GM12878 (cell line): ENCODE measurements around the gene FAM76B. TPM values are rescaled to one million over a fixed set of nuclear protein-coding genes. Genes with fewer than 3 reads are reported as not detected.

ENCODE experiments used
- ATAC-seq: fragments of 200-7000 bp; cut with Tn5 transposase; 3 replicates; pipeline ENCODE4 v1.9.1; 2020; ENCODE audit warnings: mild to moderate bottlenecking, moderate library complexity
- BruUV-seq: library from RNA; stranded (reverse); fragments of 400-500 nt; replicated peaks from 2 replicates; lab custom pipeline; 2021; lab: Mats Ljungman, UMichigan
- CTCF ChIA-PET: fragments of 300-600 bp; sonication (Branson Sonifier 250); formaldehyde crosslinking; extraction: SDS; loops from one replicate; lab custom pipeline; 2021; ENCODE audit warnings: inconsistent platforms; lab: Yijun Ruan, JAX
- POLR2A ChIA-PET: fragments of 350-600 bp; formaldehyde crosslinking; extraction: SDS; loops from one replicate; lab custom pipeline; 2021; ENCODE audit warnings: inconsistent platforms; lab: Charles Lee
- RAD21 ChIA-PET: fragments of 300-600 bp; sonication (Branson Sonifier 250); formaldehyde crosslinking; loops from one replicate; lab custom pipeline; 2023; ENCODE audit warnings: antibody characterized with exemption; ENCODE audit not compliant: unreplicated experiment; lab: Charles Lee
- SMC1A ChIA-PET: fragments of 300-600 bp; sonication (Branson Sonifier 250); formaldehyde crosslinking; loops from one replicate; lab custom pipeline; 2023; ENCODE audit not compliant: unreplicated experiment, uncharacterized antibody; lab: Charles Lee
- DNase-seq: peaks from one replicate; pipeline ENCODE4 v3.0.0-alpha.2; 2011; ENCODE audit warnings: low read depth, low spot score
- FAIRE-seq: peaks from 3 replicates; lab custom pipeline; 2011; peaks lifted over from hg19 to GRCh38; lab: Jason Lieb, UNC
- H2AFZ ChIP-seq: 2 replicates; pipeline ENCODE4 v1.6.0; 2011; ENCODE audit warnings: low read depth, low read length, control low read depth; ENCODE audit not compliant: control insufficient read depth
- H3K27ac ChIP-seq: 2 replicates; pipeline ENCODE4 v1.5.1; 2011; ENCODE audit warnings: control low read depth; ENCODE audit not compliant: control insufficient read depth, insufficient read depth
- H3K27me3 ChIP-seq, 2 experiments: replicated peaks in 1 of 2; 2 replicates each; pipeline versions ENCODE4 v1.6.0 to v1.6.1; 2011; ENCODE audit warnings: low read length in 1 of 2; ENCODE audit not compliant: control insufficient read depth in 2 of 2, insufficient read depth in 2 of 2
- H3K36me3 ChIP-seq, 2 experiments: 2 replicates each; pipeline ENCODE4 v1.5.1; 2011; ENCODE audit warnings: low read length in 1 of 2; ENCODE audit not compliant: control insufficient read depth in 2 of 2, insufficient read depth in 2 of 2
- H3K4me1 ChIP-seq: 2 replicates; pipeline ENCODE4 v1.6.1; 2011; ENCODE audit warnings: mild to moderate bottlenecking, low read length, moderate library complexity, mixed read lengths; ENCODE audit not compliant: control insufficient read depth, insufficient read depth
- H3K4me2 ChIP-seq: 2 replicates; pipeline ENCODE4 v1.6.0; 2011; ENCODE audit warnings: control low read depth; ENCODE audit not compliant: control insufficient read depth, insufficient read depth
- H3K4me3 ChIP-seq: fragments of 200-600 bp; sonication (generic); 2 replicates; pipeline ENCODE4 v1.5.1; 2016
- H3K79me2 ChIP-seq: 2 replicates; pipeline ENCODE4 v1.6.0; 2011; ENCODE audit warnings: low read length; ENCODE audit not compliant: control insufficient read depth, insufficient read depth
- H3K9ac ChIP-seq: 2 replicates; pipeline ENCODE4 v1.8.0; 2011; ENCODE audit warnings: low read length, control low read depth, mixed read lengths; ENCODE audit not compliant: control insufficient read depth, insufficient read depth
- H3K9me3 ChIP-seq: replicated peaks from 3 replicates; pipeline ENCODE4 v1.5.1; 2011; ENCODE audit warnings: mild to moderate bottlenecking, low read length; ENCODE audit not compliant: control insufficient read depth, insufficient read depth
- H4K20me1 ChIP-seq: 2 replicates; pipeline ENCODE4 v1.6.0; 2011; ENCODE audit not compliant: control insufficient read depth, insufficient read depth
- BACH1 ChIP-seq: fragments of 450-650 bp; IDR thresholded peaks from 2 replicates; pipeline ENCODE4 v1.6.1; 2017; ENCODE audit warnings: mild to moderate bottlenecking, borderline replicate concordance
- BRCA1 ChIP-seq: IDR thresholded peaks from 2 replicates; pipeline ENCODE4 v1.6.1; 2011; ENCODE audit warnings: low read depth, low read length, improper control_type of control experiment
- EED ChIP-seq: sonication (generic); IDR thresholded peaks from 2 replicates; pipeline ENCODE4 v1.6.1; 2016; ENCODE audit warnings: antibody characterized with exemption, low read depth
- FOS ChIP-seq: IDR thresholded peaks from 3 replicates; pipeline ENCODE4 v1.6.1; 2011; ENCODE audit warnings: borderline replicate concordance; ENCODE audit not compliant: insufficient read length; ENCODE audit errors: extremely low read depth
- HCFC1 ChIP-seq: fragments of 150-350 bp; IDR thresholded peaks from 2 replicates; pipeline ENCODE4 v1.6.1; 2014; ENCODE audit warnings: low read length
- JUND ChIP-seq: IDR thresholded peaks from 2 replicates; pipeline ENCODE4 v1.6.1; 2012; ENCODE audit warnings: low read depth, mild to moderate bottlenecking, low read length, improper control_type of control experiment, moderate library complexity
- NRF1 ChIP-seq: conservative IDR thresholded peaks from 2 replicates; pipeline ENCODE4 v1.6.1; 2011; ENCODE audit warnings: mild to moderate bottlenecking, low read depth, low read length, improper control_type of control experiment
- PML ChIP-seq: IDR thresholded peaks from 2 replicates; pipeline ENCODE4 v1.6.1; 2012; ENCODE audit warnings: low read length, inconsistent platforms
- POLR2A ChIP-seq: IDR thresholded peaks from 2 replicates; pipeline ENCODE4 v1.6.1; 2011; ENCODE audit warnings: low read depth, mild to moderate bottlenecking, low read length
- RBBP5 ChIP-seq: fragments of 200-600 bp; sonication (generic); conservative IDR thresholded peaks from 2 replicates; pipeline ENCODE4 v1.6.1; 2016
- SREBF1 ChIP-seq: IDR thresholded peaks from 2 replicates; pipeline ENCODE4 v1.6.1; 2012; ENCODE audit warnings: mild to moderate bottlenecking, low read length
- STAT3 ChIP-seq: IDR thresholded peaks from 2 replicates; pipeline ENCODE4 v1.6.1; 2011; ENCODE audit warnings: low read depth, low read length, improper control_type of control experiment
- TAF1 ChIP-seq: IDR thresholded peaks from 2 replicates; pipeline ENCODE4 v1.6.1; 2011; ENCODE audit warnings: mild to moderate bottlenecking, low read depth, low read length, borderline replicate concordance
- TBL1XR1 ChIP-seq: IDR thresholded peaks from 2 replicates; pipeline ENCODE4 v1.6.1; 2012; ENCODE audit warnings: low read depth, low read length, improper control_type of control experiment
- TCF7 ChIP-seq: IDR thresholded peaks from 2 replicates; pipeline ENCODE4 v1.6.1; 2014; ENCODE audit warnings: antibody characterized with exemption, borderline replicate concordance
- ZNF384 ChIP-seq: IDR thresholded peaks from 2 replicates; pipeline ENCODE4 v1.6.1; 2012; ENCODE audit warnings: low read depth, mild to moderate bottlenecking, low read length, improper control_type of control experiment, borderline replicate concordance
- ZSCAN29 ChIP-seq: fragments of 450-650 bp; IDR thresholded peaks from 2 replicates; pipeline ENCODE4 v1.6.1; 2017; ENCODE audit warnings: mild to moderate bottlenecking, moderate library complexity
- WGBS: methylation state at CpG from one replicate; pipeline ENCODE4 v1.1.6; 2016; ENCODE audit warnings: low lambda C conversion rate; ENCODE audit not compliant: insufficient replicate concordance, insufficient coverage; ENCODE audit errors: missing lambda C conversion rate; 5-methylcytosine and 5-hydroxymethylcytosine counted together
- in situ Hi-C: fragments of 300-500 bp; cut with MboI; formaldehyde crosslinking; loops from 9 replicates; pipeline ENCODE4 v1.14.3; 2018; ENCODE audit warnings: mixed read lengths
- intact Hi-C: fragments of 100-400 bp; cut with micrococcal nuclease; formaldehyde crosslinking; loops from one replicate; pipeline ENCODE4 v1.14.2; 2022; ENCODE audit not compliant: unreplicated experiment
- polyA plus RNA-seq, 11 experiments: library from polyadenylated mRNA; depleted of rRNA in 4 of 11; unstranded in 6 of 11; stranded (reverse) in 5 of 11; fragments of >200 nt; fragmentation: Nextera tagmentation in 4 of 11; fragmentation: Illumina TruSeq in 1 of 11; extraction: Ambion mirVana in 4 of 11; extraction: Trizol in 1 of 11; gene quantifications; 1 replicate in 1 of 11; 2 replicates in 10 of 11; pipeline versions ENCODE4 v1.2.1 to v1.2.3, GENCODE V29; 2011 to 2016; ENCODE audit warnings: inconsistent platforms in 2 of 11, missing spikeins in 2 of 11, low read depth in 1 of 11
- total RNA-seq, 4 experiments: library from RNA; depleted of rRNA in 3 of 4; stranded (reverse); fragments of >200 nt in 3 of 4; fragmentation: Illumina TruSeq in 1 of 4; extraction: Trizol in 1 of 4; gene quantifications; 2 replicates each; pipeline versions ENCODE4 v1.2.1 to v1.2.3, GENCODE V29; 2013 to 2021
- TF ChIP-seq, protein P1 (sequence below): fragments of 450-650 bp; IDR thresholded peaks from 2 replicates; pipeline ENCODE4 v1.6.1; 2018; ENCODE audit warnings: borderline replicate concordance, mild to moderate bottlenecking; ENCODE audit not compliant: partially characterized antibody

The FAM76B gene
- total and polyA plus RNA-seq, 10 of the 15 experiments (the other 5 are each of a cell fraction or from before 2014, with no cell fraction given), result 13.5 to 56.8 (median 28.4) TPM

DNA sequence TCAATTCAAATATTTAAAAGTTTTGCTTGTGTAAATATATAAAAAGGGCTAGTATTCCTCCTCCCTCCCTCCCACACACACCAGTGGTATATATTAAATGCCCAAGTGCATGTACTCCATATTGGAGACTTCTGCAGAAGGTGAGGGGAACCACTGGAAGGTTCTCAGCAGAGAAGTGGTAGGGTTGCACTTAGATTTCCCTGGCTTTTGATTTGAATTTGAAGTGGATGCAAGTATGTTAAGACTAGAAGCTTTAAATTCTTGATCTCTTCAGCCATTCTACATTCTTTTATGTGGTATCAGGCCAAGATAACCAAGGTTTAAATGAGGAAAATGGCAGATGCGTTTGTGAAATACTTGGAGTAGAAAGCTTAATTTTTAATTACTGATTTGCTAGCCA lies 43.8 kb upstream of the FAM76B start:
- no peaks in the 10 kb centered on the region for H3K4me1 ChIP-seq
- POLR2A ChIA-PET, result interaction anchor here (0.9 kb wide), 1 partner anchor 96 kb away, joined by 3 read pairs; no protein-coding TSS in a partner anchor
- TF ChIP-seq JUND (no peak), HCFC1 (no peak), ZNF384 (no peak), SREBF1 (no peak)
- TF ChIP-seq, all 136 proteins: peak for 0
- H3K36me3 ChIP-seq, result peaks cover 0 to 25% of the 10 kb centered on the region in 2 experiments
- H2AFZ ChIP-seq, result no peak overlapping the region
- intact Hi-C loops (no loop called here), in situ Hi-C loops (no loop called here)
- no peaks in the 10 kb centered on the region for H3K79me2 ChIP-seq
- 59% methylated on average over 1 of the region's 1 CpG for WGBS
- no peak for DNase-seq
- ChIA-PET CTCF (interaction anchor here (0.9 to 5.0 kb wide), 8 partner anchors 10 to 679 kb away, joined by 3 to 101 read pairs (median 6); partner anchors contain the start of gene MAML2), RAD21 (interaction anchor here (1.2 to 1.6 kb wide), 3 partner anchors 19 to 592 kb away, joined by 3 to 4 read pairs (median 4); no protein-coding TSS in a partner anchor), SMC1A (interaction anchor here (0.8 to 1.8 kb wide), 9 partner anchors 16 to 679 kb away, joined by 3 to 7 read pairs (median 3); partner anchors contain the start of gene MAML2)
- no peak overlapping the region for H3K9ac ChIP-seq
- no peak overlapping the region for H3K4me3 ChIP-seq
- no peak for ATAC-seq
- H3K27ac ChIP-seq, result no peak overlapping the region
- no peaks in the 10 kb centered on the region for H3K27me3 ChIP-seq
- H3K9me3 ChIP-seq, result no peaks in the 10 kb centered on the region
- no peaks in the 10 kb centered on the region for H4K20me1 ChIP-seq
- no peak overlapping the region for H3K4me2 ChIP-seq
- FAIRE-seq, result no peak
- BruUV-seq, result no TSS peak

DNA sequence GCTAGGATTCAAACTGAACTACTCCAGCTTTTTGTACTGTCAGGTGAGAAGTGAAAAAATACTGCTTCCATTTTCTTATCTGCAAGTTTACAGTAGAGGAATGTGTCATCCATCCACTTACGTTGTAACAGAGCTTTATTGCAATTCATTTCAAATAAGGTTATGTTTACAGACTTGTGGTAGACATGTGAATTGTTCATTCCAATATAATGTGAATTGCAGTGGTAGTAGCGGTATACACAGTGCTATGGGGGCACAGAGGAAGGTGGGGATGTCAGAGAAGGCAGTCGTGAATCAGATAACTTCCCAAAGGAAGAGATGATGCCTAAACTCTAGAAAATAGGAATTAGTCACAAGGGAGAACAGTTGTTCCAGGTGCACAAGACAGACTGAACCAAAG lies 43.2 kb upstream of the FAM76B start:
- POLR2A ChIA-PET, result interaction anchor here (0.9 to 1.1 kb wide), 2 partner anchors 42 to 96 kb away, joined by 3 read pairs; no protein-coding TSS in a partner anchor
- no peak overlapping the region for H3K9ac ChIP-seq
- RAD21 ChIA-PET, result interaction anchor here (0.7 to 1.4 kb wide), 2 partner anchors 557 to 562 kb away, joined by 3 to 4 read pairs; partner anchors contain the start of gene CCDC82
- BruUV-seq, result no TSS peak
- no peak overlapping the region for H2AFZ ChIP-seq
- H3K27me3 ChIP-seq, result no peaks in the 10 kb centered on the region
- 86% methylated on average over 3 of the region's 3 CpGs for WGBS
- no peaks in the 10 kb centered on the region for H3K4me1 ChIP-seq
- DNase-seq (no peak), FAIRE-seq (peak; percentile 68), ATAC-seq (no peak)
- CTCF ChIA-PET, result interaction anchor here (0.9 to 1.8 kb wide), 4 partner anchors 12 to 510 kb away, joined by 3 to 12 read pairs (median 4); partner anchors contain the start of gene MAML2
- no peak overlapping the region for H3K27ac ChIP-seq
- no peaks in the 10 kb centered on the region for H4K20me1 ChIP-seq
- no peak overlapping the region for H3K4me3 ChIP-seq
- intact Hi-C loops (no loop called here), in situ Hi-C loops (no loop called here)
- H3K36me3 ChIP-seq, result peaks cover 0 to 21% of the 10 kb centered on the region in 2 experiments
- no peaks in the 10 kb centered on the region for H3K9me3 ChIP-seq
- SMC1A ChIA-PET, result interaction anchor here (1.0 to 1.8 kb wide), 5 partner anchors 29 to 678 kb away, joined by 3 to 7 read pairs (median 4); partner anchors contain the start of gene MAML2
- no peaks in the 10 kb centered on the region for H3K79me2 ChIP-seq
- H3K4me2 ChIP-seq, result no peak overlapping the region
- TF ChIP-seq EED, result no peak
- TF ChIP-seq BRCA1, result no peak
- no peak for TF ChIP-seq STAT3
- no peak for TF ChIP-seq RBBP5
- no peak for TF ChIP-seq BACH1
- no peak for TF ChIP-seq PML
- TF ChIP-seq TBL1XR1, result no peak
- no peak for TF ChIP-seq ZSCAN29
- TF ChIP-seq TCF7, result no peak
- no peak for TF ChIP-seq NRF1
- TF ChIP-seq POLR2A, result no peak
- TF ChIP-seq FOS, result no peak
- TF ChIP-seq, protein P1, sequence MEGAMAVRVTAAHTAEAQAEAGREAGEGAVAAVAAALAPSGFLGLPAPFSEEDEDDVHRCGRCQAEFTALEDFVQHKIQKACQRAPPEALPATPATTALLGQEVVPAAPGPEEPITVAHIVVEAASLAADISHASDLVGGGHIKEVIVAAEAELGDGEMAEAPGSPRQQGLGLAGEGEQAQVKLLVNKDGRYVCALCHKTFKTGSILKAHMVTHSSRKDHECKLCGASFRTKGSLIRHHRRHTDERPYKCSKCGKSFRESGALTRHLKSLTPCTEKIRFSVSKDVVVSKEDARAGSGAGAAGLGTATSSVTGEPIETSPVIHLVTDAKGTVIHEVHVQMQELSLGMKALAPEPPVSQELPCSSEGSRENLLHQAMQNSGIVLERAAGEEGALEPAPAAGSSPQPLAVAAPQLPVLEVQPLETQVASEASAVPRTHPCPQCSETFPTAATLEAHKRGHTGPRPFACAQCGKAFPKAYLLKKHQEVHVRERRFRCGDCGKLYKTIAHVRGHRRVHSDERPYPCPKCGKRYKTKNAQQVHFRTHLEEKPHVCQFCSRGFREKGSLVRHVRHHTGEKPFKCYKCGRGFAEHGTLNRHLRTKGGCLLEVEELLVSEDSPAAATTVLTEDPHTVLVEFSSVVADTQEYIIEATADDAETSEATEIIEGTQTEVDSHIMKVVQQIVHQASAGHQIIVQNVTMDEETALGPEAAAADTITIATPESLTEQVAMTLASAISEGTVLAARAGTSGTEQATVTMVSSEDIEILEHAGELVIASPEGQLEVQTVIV, result no peak
- no peak for TF ChIP-seq TAF1
